Ureter (tissue), 1 donor: ENCODE data around the gene THAP4. TPM values are rescaled to one million over a fixed set of nuclear protein-coding genes. Genes with fewer than 3 reads are reported as not detected.

ENCODE experiments used
- DNase-seq: peaks from one replicate; pipeline ENCODE4 v3.0.0-alpha.2; 2020; ENCODE audit warnings: low spot score
- total RNA-seq: library from RNA; stranded (reverse); gene quantifications from one replicate; pipeline ENCODE4 v1.2.4, GENCODE V29; 2023
- donor health status: DM: yes; HTN: yes; CAD: no.

The THAP4 gene
- total RNA-seq, 1 donor from 2014 or later: 41.9 TPM

- no peak for DNase-seq
These were observed 72.9 kb downstream of the THAP4 start for GRCh38 chr2:241563981-241564595.

GRCh38 chr2:241563571-241563980 is 73.4 kb downstream of the THAP4 start:
- no peak for DNase-seq

- DNase-seq: no peak
These were observed 73.9 kb downstream of the THAP4 start for GRCh38 chr2:241563031-241563507.

GRCh38 chr2:241562269-241562891 is 74.6 kb downstream of the THAP4 start:
- no peak for DNase-seq

GRCh38 chr2:241561832-241562231 is 75.1 kb downstream of the THAP4 start:
- peak; percentile 92 for DNase-seq

GRCh38 chr2:241560883-241561474 is 76.0 kb downstream of the THAP4 start:
- DNase-seq: no peak

GRCh38 chr2:241560162-241560882 is 76.6 kb downstream of the THAP4 start:
- no peak for DNase-seq

- no peak for DNase-seq
These were observed 77.4 kb downstream of the THAP4 start for GRCh38 chr2:241559323-241560161.

GRCh38 chr2:241558532-241559322 is 78.2 kb downstream of the THAP4 start, which contains the start of gene BOK:
Gene BOK (plus strand): TSS chr2:241558745. CDS start chr2:241559484, 739 bp downstream.
- DNase-seq: peak; percentile 73

- DNase-seq: no peak
These were observed 80.2 kb downstream of the THAP4 start for GRCh38 chr2:241556746-241557145.

GRCh38 chr2:241555711-241556110 is 81.2 kb downstream of the THAP4 start:
- no peak for DNase-seq

- DNase-seq: no peak
These were observed 82.2 kb downstream of the THAP4 start for GRCh38 chr2:241554610-241555322.

- no peak for DNase-seq
These were observed 83.0 kb downstream of the THAP4 start for GRCh38 chr2:241553981-241554380.

GRCh38 chr2:241553512-241553830 is 83.5 kb downstream of the THAP4 start:
- no peak for DNase-seq

- DNase-seq: no peak
These were observed 84.8 kb downstream of the THAP4 start for GRCh38 chr2:241551998-241552737.

GRCh38 chr2:241551599-241551997 is 85.4 kb downstream of the THAP4 start:
- no peak for DNase-seq

- DNase-seq: no peak
These were observed 86.1 kb downstream of the THAP4 start for GRCh38 chr2:241550616-241551580.

- no peak for DNase-seq
These were observed 88.5 kb downstream of the THAP4 start for GRCh38 chr2:241548451-241548835.
